ENCODE measurements around the gene PPFIBP2. TPM values are rescaled to one million over a fixed set of nuclear protein-coding genes. Genes with fewer than 3 reads are reported as not detected.

Gene PPFIBP2
- total RNA-seq, 1 experiment from 2014 or later = 5.7 TPM

- BruUV-seq (replicated peaks) = no TSS peak
- no peak for DNase-seq (ENCODE audit: low read depth, low spot score)
- no peaks in the 10 kb centered on the region for H3K79me2 ChIP-seq (ENCODE audit: insufficient read depth, low read length)
- no peaks in the 10 kb centered on the region for H3K36me3 ChIP-seq (ENCODE audit: control insufficient read depth in 1 of 2, insufficient read depth in 2 of 2, low read length in 2 of 2)
- POLR2A ChIA-PET = no interaction called here
- no peak for ATAC-seq
- no peaks in the 10 kb centered on the region for H3K4me1 ChIP-seq (ENCODE audit: control insufficient read depth in 1 of 2, insufficient read depth in 2 of 2, low read length in 2 of 2)
- H3K9ac ChIP-seq (ENCODE audit: low read length) = no peak overlapping the region
- RAD21 ChIA-PET (ENCODE audit: low non-redundant PET in 1 of 2, low total read pairs in 2 of 2, uncharacterized antibody in 2 of 2, unreplicated experiment in 2 of 2) = no interaction called here
- H4K20me1 ChIP-seq (ENCODE audit: insufficient read depth) = no peaks in the 10 kb centered on the region
- intact Hi-C loops (cut with micrococcal nuclease) = no loop called here
- no peaks in the 10 kb centered on the region for H3K9me3 ChIP-seq (ENCODE audit: control insufficient read depth in 1 of 2, insufficient read depth in 1 of 2, low read depth in 1 of 2, low read length in 2 of 2)
- H3K4me2 ChIP-seq (ENCODE audit: low read length) = no peak overlapping the region
- H3K27me3 ChIP-seq (ENCODE audit: insufficient read depth, low read length) = peaks cover 4% of the 10 kb centered on the region; the same call in 1 of the 2 replicates
- no peak overlapping the region for H2AFZ ChIP-seq (ENCODE audit: low read depth, low read length, poor library complexity, severe bottlenecking)
- no peaks in the 10 kb centered on the region for H3K9me2 ChIP-seq (ENCODE audit: insufficient read depth)
- H3K27ac ChIP-seq (ENCODE audit: low read depth, low read length) = no peak overlapping the region
- CTCF ChIA-PET = no interaction called here
- no peak overlapping the region for H3K4me3 ChIP-seq (replicated peaks in 1 of 2; ENCODE audit: low read depth in 1 of 2, low read length in 2 of 2)
- TF ChIP-seq ZNF274 (IDR thresholded peaks at IDR 0.05; ENCODE audit: low read depth, low read length) = no peak
- TF ChIP-seq MAX (IDR thresholded peaks at IDR 0.05) = no peak
- TF ChIP-seq JUND (IDR thresholded peaks at IDR 0.05) = no peak
- TF ChIP-seq EZH2phosphoT487 (IDR thresholded peaks at IDR 0.05; ENCODE audit: borderline replicate concordance) = no peak
- TF ChIP-seq POLR2AphosphoS5 (IDR thresholded peaks at IDR 0.05; ENCODE audit: low read depth, low read length) = no peak
- TF ChIP-seq EZH2 (IDR thresholded peaks at IDR 0.05) = no peak
- TF ChIP-seq TCF7L2 (IDR thresholded peaks at IDR 0.05; ENCODE audit: borderline replicate concordance, extremely low read depth, insufficient read depth, insufficient read length) = no peak
- TF ChIP-seq, protein P1, sequence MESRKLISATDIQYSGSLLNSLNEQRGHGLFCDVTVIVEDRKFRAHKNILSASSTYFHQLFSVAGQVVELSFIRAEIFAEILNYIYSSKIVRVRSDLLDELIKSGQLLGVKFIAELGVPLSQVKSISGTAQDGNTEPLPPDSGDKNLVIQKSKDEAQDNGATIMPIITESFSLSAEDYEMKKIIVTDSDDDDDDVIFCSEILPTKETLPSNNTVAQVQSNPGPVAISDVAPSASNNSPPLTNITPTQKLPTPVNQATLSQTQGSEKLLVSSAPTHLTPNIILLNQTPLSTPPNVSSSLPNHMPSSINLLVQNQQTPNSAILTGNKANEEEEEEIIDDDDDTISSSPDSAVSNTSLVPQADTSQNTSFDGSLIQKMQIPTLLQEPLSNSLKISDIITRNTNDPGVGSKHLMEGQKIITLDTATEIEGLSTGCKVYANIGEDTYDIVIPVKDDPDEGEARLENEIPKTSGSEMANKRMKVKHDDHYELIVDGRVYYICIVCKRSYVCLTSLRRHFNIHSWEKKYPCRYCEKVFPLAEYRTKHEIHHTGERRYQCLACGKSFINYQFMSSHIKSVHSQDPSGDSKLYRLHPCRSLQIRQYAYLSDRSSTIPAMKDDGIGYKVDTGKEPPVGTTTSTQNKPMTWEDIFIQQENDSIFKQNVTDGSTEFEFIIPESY (IDR thresholded peaks at IDR 0.05; ENCODE audit: extremely low read depth, insufficient replicate concordance, low read length) = no peak
- no peak for TF ChIP-seq SIN3A (IDR thresholded peaks at IDR 0.05; ENCODE audit: low read depth)
- no peak for TF ChIP-seq ELF1 (IDR thresholded peaks at IDR 0.05; ENCODE audit: borderline replicate concordance, low read depth)
- no peak for TF ChIP-seq POLR2A (IDR thresholded peaks at IDR 0.05; ENCODE audit: borderline replicate concordance, extremely low read depth, insufficient read depth, insufficient read length)
- TF ChIP-seq, protein P2, sequence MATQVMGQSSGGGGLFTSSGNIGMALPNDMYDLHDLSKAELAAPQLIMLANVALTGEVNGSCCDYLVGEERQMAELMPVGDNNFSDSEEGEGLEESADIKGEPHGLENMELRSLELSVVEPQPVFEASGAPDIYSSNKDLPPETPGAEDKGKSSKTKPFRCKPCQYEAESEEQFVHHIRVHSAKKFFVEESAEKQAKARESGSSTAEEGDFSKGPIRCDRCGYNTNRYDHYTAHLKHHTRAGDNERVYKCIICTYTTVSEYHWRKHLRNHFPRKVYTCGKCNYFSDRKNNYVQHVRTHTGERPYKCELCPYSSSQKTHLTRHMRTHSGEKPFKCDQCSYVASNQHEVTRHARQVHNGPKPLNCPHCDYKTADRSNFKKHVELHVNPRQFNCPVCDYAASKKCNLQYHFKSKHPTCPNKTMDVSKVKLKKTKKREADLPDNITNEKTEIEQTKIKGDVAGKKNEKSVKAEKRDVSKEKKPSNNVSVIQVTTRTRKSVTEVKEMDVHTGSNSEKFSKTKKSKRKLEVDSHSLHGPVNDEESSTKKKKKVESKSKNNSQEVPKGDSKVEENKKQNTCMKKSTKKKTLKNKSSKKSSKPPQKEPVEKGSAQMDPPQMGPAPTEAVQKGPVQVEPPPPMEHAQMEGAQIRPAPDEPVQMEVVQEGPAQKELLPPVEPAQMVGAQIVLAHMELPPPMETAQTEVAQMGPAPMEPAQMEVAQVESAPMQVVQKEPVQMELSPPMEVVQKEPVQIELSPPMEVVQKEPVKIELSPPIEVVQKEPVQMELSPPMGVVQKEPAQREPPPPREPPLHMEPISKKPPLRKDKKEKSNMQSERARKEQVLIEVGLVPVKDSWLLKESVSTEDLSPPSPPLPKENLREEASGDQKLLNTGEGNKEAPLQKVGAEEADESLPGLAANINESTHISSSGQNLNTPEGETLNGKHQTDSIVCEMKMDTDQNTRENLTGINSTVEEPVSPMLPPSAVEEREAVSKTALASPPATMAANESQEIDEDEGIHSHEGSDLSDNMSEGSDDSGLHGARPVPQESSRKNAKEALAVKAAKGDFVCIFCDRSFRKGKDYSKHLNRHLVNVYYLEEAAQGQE (IDR thresholded peaks at IDR 0.05; ENCODE audit: low read depth) = no peak
Measured at GRCh38 chr11:7531011-7531410, 17.2 kb downstream of the PPFIBP2 start.

Data from HCT116 (cell line).